Ureter (tissue), 1 donor: ENCODE data around the gene FOXE3. TPM values are rescaled to one million over a fixed set of nuclear protein-coding genes. Genes with fewer than 3 reads are reported as not detected.

ENCODE experiments used
- DNase-seq: peaks from one replicate; pipeline ENCODE4 v3.0.0-alpha.2; 2020; ENCODE audit warnings: low spot score
- total RNA-seq: library from RNA; stranded (reverse); gene quantifications from one replicate; pipeline ENCODE4 v1.2.4, GENCODE V29; 2023
- donor health status: DM: yes; HTN: yes; CAD: no.

The FOXE3 gene
- total RNA-seq, 1 donor from 2014 or later, result not detected

DNA sequence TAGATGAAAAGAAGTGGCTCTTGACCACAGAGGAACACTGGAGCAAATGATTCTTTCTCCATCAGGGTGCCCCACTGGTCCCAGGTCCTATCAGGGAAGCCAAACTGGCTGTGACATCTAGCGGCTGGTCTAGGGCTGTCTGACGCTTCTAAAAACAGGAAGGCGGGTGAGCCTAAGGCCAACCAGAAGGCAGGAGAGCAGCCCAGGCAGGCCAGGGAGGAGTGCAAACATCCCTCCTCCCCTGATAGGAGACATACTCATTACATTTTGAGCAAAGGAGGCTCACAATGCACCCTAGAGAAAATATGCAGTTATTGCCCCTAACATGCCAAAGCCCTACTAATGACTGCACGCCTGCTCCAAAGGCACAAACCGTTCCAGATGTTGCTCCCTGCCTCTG lies 10.4 kb upstream of the FOXE3 start:
- no peak for DNase-seq

DNA sequence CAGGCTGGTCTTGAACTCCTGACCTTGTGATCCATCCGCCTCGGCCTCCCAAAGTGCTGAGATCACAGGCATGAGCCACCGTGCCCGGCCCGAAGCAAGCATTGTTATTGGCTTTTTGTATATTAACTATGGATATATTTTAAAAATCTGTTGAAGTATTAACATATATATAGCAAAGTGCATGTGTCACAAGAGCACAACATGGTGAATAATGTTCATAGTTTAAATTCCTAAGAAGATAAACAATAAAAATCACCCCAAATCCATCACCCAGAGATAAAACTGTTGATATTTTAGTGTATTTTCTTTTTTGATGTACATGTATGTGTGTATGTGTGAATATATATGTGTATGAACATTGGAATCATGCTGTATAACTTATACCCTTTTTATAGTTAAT lies 9.1 kb upstream of the FOXE3 start:
- DNase-seq, result no peak

DNA sequence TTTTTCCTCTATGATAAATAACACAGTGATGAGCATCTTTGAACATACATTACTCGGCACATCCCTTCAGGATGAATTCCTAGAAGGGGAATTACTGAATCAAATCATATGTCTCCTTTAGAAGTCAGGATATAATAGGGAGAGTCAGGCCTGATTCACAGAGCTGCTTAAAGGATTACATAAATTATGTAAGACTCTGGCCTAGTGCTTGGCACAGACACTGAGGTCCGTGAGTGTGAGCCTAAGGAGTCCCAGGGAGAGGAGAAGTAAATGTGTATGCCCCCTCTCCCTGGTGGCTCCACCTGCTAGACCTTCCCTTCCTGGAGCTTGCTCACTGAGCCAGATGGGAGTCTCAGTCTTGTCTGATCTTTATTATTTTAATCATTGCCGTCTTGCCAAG lies 8.6 kb upstream of the FOXE3 start:
- no peak for DNase-seq

DNA sequence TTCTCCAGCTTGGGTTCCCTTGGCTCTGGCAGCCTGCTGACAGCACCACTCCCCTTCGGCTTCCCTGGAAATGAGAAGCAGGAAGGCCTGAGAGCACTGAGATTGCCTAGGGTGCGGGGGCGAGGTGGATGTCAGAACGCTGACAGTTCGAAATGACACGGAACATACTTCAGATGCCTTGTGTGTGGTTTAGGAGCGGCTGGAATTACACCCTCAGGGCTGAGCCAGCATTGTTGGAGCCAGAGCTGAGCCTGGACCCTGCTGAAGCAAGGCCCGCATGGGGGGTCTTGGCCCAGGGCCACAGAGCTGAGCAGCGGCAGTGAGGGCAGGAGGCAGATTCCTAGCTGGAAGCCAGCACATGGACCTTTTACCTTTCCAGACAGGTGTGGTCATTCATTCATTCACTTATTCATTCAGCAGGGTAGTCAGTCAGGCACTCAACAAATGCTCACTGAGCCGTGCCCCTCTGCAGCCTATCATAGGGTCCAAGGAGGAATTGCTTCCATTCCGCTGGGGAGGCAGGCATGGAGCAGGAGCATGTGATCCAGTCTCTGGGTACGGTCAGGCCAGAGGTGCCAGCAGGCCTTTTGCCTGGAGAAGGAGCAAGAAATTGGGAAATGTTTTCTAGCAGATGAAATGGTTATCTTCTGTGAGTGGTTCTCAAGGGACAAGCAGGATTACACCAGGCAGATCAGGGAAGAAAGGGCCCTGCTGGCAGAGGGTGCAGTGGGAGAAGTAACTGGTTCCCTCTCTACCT lies 6.6 kb upstream of the FOXE3 start:
- DNase-seq, result no peak

DNA sequence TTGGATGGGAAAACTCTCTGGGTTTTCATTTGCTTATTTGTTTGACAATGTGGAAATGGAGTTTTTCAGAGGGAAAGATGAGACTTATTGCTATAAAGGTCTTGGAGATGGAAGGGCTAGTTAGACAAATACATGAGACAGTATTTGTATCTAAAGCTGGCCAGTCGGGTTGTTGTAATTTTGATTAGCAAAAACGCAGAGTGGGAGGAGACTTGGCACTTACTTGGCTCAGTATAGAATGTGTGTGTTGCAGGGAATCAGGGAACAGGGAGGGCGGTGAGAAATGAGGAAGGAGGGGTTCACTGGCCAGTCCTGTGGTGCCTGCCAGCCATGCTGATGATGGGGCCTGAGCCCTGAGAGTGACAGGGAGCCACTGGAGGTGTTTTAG lies 6.0 kb upstream of the FOXE3 start:
- no peak for DNase-seq

DNA sequence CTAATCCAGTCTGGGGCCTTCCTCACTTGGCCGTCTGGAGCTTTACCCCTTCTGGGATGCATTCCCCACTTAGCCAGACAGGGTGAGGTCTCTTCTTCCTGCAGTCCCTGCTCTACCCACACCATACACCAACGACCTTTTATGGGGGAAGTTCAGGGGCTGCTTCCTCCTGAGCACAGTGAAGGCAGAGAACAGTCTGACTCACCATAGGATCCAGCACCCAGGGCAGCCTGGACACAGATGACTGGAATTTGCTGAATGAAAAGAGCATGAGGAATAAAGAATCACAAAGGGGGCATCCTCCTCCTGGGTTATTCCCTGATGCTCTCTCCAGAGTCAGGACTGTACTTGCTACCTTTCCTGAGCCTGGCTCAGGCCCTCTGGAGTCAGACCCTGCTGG lies 4.6 kb upstream of the FOXE3 start:
- DNase-seq, result no peak

DNA sequence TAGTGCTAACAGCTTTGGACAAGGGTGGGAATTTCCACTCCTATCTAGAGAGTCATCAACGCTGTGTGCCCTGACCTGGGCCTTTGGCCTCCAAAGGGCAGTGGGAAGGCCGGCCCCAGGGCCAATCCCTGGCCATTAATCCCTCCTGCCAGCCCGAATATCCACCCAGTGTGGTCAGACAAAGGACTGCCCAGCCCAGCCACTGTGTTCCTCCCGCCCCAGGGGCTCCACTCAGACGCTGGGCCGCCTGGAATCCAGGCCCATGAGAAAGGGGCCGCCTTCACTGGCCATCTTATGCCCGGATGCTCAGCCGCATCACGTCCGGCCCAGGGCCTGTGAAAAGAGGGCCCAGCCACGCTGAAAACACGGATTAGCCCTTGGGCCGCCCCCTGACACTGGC lies 3.6 kb upstream of the FOXE3 start:
- no peak for DNase-seq

DNA sequence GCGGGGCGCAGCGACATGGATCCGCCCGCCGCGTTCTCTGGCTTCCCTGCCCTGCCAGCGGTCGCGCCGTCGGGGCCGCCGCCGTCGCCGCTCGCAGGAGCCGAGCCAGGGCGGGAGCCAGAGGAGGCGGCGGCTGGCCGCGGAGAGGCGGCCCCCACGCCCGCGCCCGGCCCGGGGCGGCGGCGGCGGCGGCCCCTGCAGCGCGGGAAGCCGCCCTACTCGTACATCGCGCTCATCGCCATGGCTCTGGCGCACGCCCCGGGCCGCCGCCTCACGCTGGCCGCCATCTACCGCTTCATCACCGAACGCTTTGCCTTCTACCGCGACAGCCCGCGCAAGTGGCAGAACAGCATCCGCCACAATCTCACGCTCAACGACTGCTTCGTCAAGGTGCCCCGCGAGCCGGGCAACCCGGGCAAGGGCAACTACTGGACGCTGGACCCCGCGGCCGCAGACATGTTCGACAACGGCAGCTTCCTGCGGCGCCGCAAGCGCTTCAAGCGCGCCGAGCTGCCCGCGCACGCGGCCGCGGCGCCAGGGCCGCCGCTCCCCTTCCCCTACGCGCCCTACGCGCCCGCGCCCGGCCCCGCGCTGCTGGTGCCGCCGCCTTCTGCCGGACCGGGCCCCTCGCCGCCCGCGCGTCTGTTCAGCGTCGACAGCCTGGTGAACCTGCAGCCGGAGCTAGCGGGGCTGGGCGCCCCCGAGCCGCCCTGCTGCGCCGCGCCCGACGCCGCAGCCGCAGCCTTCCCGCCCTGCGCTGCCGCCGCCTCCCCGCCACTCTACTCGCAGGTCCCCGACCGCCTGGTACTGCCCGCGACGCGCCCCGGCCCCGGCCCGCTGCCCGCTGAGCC lies 459 bp downstream of the FOXE3 start:
- no peak for DNase-seq

DNA sequence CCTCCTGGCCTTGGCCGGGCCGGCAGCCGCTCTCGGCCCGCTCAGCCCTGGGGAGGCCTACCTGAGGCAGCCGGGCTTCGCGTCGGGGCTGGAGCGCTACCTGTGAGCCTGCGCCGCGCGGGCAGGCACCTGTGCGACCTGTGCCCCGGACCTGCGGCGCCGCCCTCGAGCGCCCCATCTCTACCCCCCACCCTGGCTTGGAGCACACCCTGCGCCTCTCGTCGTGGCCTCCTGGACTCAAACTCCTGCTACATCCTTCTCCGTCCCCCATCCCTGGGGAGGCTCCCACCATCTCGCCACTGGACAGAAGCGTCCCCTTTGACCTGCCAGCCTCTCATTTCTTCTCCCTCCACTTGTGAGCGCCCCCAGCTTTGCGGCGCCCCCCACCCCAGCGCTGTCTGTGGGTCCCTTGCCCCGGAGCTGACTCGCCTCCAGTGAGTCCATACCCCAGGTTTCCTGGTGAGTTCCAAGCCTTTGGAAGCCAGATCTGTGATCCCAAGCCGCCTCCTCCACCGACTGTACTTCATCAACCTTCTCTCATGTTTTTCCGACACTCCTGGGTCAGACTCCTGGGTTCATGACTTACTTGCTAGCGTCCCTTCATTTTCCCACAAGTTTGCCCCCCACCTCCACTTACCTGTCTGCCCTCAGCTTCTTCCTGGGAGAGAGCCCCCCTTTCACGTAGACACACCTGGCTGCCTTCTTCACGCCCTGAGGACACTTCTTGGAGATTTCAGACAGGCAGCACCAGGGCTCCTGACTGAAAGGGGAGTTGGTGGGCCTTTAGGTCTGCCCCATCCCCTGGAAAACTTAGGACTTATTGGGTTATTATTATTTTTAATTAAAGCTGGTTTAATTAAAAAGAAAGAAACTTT lies 1.3 kb downstream of the FOXE3 start:
- DNase-seq, result no peak

DNA sequence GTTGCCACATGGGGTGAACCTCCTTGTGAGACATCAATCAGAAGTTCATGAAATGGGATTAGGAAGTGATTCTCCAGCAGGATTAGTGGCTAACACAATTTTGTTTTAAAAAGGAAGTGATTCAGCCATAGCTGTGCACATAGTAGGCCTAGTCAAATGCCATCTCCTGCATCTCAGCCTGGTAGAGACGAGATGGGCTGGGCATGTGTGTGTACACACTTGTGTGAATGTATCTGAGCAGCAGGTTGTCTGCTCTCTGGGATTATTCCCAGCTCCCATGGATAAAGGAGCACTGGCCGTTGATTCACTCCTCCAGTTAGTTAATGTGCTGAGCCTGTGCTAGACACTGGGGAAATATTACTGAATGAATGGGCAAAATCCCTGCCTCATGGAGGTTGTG lies 2.0 kb downstream of the FOXE3 start:
- DNase-seq, result no peak

DNA sequence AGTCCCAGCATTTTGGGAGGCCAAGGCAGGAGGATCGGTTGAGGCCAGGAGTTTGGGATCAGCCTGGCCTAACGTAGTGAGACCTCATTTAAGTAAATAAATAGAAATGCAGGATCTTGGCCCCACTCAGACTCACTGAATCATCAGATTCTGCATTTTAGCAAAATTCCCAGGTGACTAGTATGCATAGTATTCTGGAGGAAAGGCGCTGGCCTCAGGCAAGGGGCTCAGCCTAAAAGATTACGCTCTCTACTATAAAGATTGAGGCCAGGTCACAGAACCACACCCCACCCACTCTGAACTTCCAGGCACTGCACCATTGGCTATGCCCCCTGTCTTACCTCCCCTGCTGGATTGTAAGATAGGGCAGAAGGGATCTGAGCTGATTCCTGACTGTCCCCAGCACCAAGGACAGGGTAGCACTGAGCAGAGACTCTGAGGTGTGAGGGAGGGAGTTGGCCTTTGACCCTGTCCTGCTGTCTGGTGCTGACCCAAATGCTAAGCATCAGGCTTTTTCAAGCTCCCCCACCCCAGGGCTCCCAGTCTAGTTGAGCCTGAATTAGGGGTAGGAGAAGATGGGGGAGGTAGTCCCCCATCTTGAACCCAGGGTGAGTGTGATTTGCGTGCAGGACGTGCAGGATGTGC lies 2.7 kb downstream of the FOXE3 start:
- no peak for DNase-seq

DNA sequence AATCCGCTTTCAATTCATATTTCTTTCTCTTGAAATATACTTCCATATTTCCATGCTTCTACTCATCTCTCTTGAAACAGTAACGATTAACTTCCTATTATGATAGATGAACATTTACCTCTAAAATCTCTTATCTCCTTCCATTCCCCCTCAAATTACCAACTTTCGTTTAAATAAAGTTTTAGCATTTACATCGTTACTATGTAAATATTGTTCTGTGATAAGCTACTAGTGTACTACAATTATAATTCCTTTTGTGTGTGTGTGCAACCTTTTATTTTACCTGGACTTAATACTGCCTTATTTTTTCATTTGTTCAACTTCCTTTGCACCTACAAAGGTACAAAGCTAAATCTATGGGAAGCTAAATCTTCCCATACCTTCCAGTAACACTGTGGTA lies 4.5 kb downstream of the FOXE3 start:
- no peak for DNase-seq

DNA sequence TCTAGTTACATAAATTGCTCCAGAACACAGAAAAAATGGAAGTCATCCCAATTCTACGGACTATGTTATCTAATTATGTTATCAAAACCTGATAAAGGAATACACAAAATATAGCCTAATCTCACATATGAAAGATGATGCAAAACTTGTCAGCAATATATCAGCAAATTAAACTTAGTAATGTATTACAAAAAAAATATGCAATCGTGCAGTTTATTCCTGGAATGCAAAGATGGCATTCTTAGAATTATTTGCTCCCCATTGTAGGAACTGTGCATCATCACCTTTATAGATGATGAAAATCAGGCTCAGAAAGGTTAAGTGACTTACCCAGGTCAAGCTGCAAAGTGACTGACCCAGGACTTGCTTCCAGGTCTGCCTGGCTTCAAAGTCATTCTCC lies 7.8 kb downstream of the FOXE3 start:
- DNase-seq, result no peak

DNA sequence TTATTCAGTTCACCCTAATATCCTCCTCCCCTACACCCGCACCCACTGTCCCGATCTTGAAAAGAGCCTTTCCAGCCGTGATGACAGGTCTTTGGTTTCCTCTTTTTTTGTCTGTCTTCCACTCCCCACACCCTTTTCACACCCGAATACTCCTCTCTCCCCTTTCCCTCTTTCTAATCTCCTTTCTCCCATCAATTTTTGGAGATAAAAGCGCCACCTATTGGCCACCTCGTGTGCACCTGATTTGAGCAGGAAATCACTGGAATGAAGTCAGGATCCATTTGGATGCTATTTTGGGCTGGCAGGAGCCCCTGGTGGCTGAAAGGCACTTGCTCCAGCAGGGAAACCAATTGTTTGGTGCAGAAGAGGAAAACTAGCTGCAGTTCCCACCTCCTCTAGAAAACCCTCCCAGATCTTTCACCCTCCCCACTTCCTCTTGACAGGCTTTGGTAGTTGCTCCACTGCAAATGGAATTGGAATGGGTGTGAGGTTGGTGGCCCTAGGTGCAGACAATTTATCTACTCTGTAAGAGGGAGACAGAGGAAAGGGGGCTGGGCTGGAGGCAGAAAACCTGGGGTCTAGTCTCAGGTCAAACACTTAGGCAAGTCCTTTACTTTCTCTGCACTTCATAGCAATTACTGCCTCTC lies 8.4 kb downstream of the FOXE3 start:
- no peak for DNase-seq

DNA sequence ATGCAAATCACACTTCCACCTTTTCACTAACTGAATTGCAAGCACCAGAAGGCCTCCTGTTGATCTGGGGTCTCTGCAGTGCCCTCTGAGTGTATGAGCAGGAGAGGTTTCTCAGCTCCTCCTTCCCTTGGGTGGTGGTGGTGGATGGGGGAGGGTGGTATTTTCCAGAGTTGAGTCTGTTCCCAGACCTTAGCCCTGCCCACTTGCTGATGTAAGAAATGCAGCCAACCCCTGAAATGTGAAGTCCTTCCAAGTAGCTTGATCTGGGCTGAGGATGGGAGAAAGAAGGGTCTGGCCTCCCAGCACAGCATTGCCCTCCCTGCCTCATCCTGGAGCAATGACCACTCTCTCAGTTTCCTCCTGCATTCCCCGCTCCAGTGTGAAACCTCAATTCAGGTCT lies 15.4 kb downstream of the FOXE3 start:
- DNase-seq, result no peak

DNA sequence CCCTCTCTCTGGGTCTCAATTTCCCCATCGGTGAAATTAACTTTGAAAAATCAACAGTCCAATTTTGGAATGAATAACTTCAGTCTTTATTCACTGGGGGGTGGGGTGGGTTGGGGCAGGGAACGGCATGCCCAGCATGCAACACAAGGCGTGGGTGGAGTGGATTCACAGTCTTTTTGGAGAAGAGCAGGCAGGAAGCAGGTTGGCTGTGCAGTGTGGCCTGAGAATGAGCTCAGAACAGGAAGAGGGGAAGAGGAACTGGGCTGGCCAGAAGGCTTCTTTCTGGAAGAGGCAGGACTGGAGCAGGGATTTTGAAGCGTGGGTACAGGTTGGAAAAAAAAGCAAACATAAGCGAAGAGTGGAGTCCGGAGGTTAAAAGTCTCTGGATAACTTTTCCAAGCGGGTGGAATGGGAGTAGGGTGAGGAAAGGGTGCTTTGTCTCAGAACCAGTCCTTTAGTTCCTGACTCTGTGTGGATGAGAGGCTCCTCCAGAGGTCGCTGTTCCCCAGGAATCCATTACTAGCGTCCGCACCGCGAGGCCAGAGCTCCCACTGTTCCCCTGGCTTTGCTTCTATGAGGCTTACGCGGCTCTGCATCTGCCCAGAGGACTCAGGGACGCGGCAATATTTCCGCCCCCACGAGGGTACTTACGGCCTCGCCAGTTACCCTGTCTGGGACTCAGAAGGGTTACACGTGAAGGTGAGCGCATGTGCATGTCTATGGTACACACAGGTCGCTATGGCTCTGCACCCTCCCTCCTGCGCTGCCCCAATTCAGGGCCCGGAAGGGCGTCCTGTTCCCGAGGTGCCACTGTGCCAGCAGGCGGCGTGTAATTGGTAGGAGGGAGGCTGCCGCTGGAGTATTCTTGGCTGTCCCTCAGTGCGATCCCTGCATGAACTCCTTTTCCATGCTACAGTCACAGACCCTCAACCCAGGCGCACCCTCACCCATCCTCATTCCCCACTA lies 16.3 kb downstream of the FOXE3 start:
- peak; percentile 83 for DNase-seq

DNA sequence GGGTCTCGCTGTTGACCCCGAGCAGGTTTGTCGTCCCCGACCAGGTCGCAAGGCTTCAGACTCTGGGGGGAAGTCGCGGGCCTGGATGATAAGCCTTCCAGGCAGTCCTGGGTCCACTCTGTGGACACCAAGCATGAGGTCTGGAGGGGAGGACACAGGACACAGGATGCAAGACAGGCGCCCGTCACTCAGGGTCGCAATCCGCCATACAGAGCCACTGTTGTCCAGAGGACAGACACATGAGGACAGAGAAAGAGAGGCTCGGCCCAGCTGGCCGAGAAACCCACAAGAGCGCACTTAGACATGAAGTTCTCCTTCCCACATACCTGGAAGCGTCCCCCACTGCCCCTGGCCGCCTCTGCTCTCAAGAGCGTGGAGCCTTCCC lies 16.9 kb downstream of the FOXE3 start:
- DNase-seq, result no peak

DNA sequence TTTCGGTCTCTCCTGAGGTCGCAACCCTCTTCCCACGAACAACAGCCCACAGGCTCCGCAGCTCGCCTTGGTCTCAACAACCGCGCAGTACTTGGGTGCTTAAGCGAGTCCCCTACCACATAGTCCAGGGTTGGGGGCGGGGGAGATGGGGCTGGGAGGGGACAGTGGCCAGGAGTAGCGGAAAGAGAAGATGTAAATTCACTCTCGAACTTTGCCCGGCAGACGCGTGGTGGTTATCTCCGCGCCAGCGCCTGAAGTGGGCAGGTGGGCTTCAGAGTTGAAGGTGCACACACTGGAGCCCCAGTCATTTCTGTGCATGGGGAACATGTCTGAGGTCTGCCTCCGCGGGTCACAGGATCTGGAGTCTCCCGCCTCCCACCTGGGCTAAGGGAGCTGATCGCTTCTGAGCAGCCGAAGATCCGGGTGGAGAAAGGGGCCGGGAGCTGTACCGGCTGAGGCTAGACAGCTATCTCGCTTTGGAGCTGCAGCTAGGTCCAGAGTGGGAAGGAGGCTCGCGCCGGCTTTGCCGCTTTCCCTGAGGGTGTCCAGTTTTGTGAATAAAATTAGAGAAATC lies 17.5 kb downstream of the FOXE3 start:
- no peak for DNase-seq

DNA sequence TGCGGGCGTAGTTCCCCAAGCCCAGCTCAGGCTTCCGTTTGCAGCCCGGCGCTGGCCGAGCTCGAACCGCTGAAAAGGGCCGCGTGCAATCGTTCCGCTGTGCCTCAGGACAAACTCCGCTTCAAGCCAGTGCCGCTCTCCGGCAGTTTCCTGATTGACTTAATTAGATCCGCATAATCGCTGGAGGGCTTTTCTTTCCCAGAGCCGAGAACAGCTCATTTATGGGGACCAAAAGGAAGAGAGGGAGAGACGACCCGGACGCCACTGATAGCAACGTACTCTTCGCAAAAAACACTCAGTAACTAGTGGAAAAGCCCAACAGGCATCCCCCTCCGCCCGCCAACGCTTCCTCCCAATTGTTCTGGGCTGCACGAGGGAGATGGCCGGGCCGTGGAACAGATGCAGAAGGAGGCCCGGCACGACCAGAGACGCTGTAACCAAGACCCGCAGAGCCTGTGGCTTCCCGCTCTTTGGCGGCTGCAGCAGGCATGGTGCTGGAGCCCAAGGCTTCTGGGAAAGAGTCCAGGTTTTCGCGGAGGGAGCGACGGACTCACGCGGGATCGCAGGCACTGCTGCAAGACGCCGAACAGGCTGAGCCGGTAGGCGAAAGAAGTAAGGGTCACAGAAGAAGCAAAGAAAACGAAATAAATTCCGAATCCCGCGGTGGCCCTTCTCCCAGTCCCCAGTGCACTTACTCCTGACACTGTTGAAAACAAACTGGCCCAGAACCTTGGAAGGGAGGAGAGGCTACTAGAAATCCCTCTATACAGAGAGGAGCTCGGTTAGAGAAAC lies 18.2 kb downstream of the FOXE3 start:
- peak; percentile 67 for DNase-seq
